GM23338 (cell line): ENCODE measurements around the gene SACM1L. TPM values are rescaled to one million over a fixed set of nuclear protein-coding genes. Genes with fewer than 3 reads are reported as not detected.

Source experiments
- ATAC-seq: fragments of 200-7000 bp; cut with Tn5 transposase; 3 replicates; pipeline ENCODE4 v1.9.1; 2020
- DNase-seq: peaks from one replicate; pipeline ENCODE4 v3.0.0-alpha.2; 2015; ENCODE audit warnings: low spot score
- H2AFZ ChIP-seq: fragments of 200-600 bp; sonication (generic); 2 replicates; pipeline ENCODE4 v1.8.0; 2016; ENCODE audit warnings: antibody characterized with exemption, mild to moderate bottlenecking, moderate library complexity
- H3F3A ChIP-seq: fragments of 200-600 bp; sonication (generic); replicated peaks from 2 replicates; pipeline ENCODE4 v1.8.0; 2017; ENCODE audit warnings: antibody characterized with exemption, mixed run types, low read depth
- H3K27ac ChIP-seq: fragments of 200-600 bp; sonication (generic); 2 replicates; pipeline ENCODE4 v1.6.1; 2016; ENCODE audit warnings: low read depth
- H3K27me3 ChIP-seq: fragments of 200-600 bp; sonication (generic); 2 replicates; pipeline ENCODE4 v1.8.0; 2016; ENCODE audit warnings: mild to moderate bottlenecking, mixed run types, moderate library complexity; ENCODE audit not compliant: insufficient read depth
- H3K36me3 ChIP-seq: fragments of 200-600 bp; sonication (generic); 2 replicates; pipeline ENCODE4 v1.8.0; 2016; ENCODE audit warnings: mild to moderate bottlenecking; ENCODE audit not compliant: insufficient read depth
- H3K4me1 ChIP-seq: fragments of 200-600 bp; sonication (generic); 2 replicates; pipeline ENCODE4 v1.8.0; 2016; ENCODE audit warnings: mild to moderate bottlenecking, moderate library complexity; ENCODE audit not compliant: insufficient read depth
- H3K4me2 ChIP-seq: fragments of 200-600 bp; sonication (generic); 2 replicates; pipeline ENCODE4 v1.7.1; 2017; ENCODE audit warnings: mixed run types
- H3K4me3 ChIP-seq: fragments of 200-600 bp; sonication (generic); 2 replicates; pipeline ENCODE4 v1.6.1; 2016; ENCODE audit warnings: mixed run types
- H3K79me2 ChIP-seq: fragments of 200-600 bp; sonication (generic); replicated peaks from 2 replicates; pipeline ENCODE4 v1.8.0; 2017; ENCODE audit warnings: mild to moderate bottlenecking; ENCODE audit not compliant: insufficient read depth
- H3K9me2 ChIP-seq: fragments of 200-600 bp; sonication (generic); 2 replicates; pipeline ENCODE4 v1.8.0; 2017; ENCODE audit not compliant: insufficient read depth
- H4K20me1 ChIP-seq: fragments of 200-600 bp; sonication (generic); replicated peaks from 2 replicates; pipeline ENCODE4 v1.8.0; 2017; ENCODE audit warnings: mild to moderate bottlenecking; ENCODE audit not compliant: insufficient read depth
- H3K27ac Mint-ChIP-seq: 2 replicates; pipeline ENCODE4 v1.8.0; 2020; ENCODE audit warnings: inconsistent platforms, mild to moderate bottlenecking, moderate library complexity, mixed read lengths
- H3K27me3 Mint-ChIP-seq: 3 replicates; pipeline ENCODE4 v1.8.0; 2022; ENCODE audit warnings: low read depth, mild to moderate bottlenecking, moderate library complexity, mixed read lengths, inconsistent platforms; ENCODE audit not compliant: insufficient read depth, poor library complexity
- H3K36me3 Mint-ChIP-seq: 3 replicates; pipeline ENCODE4 v1.8.0; 2021; ENCODE audit warnings: low read depth, mild to moderate bottlenecking, inconsistent platforms, moderate library complexity, mixed read lengths
- H3K4me1 Mint-ChIP-seq: 3 replicates; pipeline ENCODE4 v1.8.0; 2020; ENCODE audit warnings: mild to moderate bottlenecking, inconsistent platforms, mixed read lengths
- H3K4me3 Mint-ChIP-seq: 3 replicates; pipeline ENCODE4 v1.8.0; 2021; ENCODE audit warnings: moderate library complexity, mild to moderate bottlenecking, inconsistent platforms, mixed read lengths
- H3K9me3 Mint-ChIP-seq: 3 replicates; pipeline ENCODE4 v1.8.0; 2020; ENCODE audit warnings: moderate library complexity, mild to moderate bottlenecking, inconsistent platforms, mixed read lengths
- EZH2phosphoT487 ChIP-seq: fragments of 200-600 bp; sonication (generic); IDR thresholded peaks from one replicate; pipeline ENCODE4 v1.8.1; 2018; ENCODE audit warnings: antibody characterized with exemption; ENCODE audit not compliant: unreplicated experiment
- JUNB ChIP-seq: IDR thresholded peaks from one replicate; pipeline ENCODE4 v1.6.1; 2016; ENCODE audit warnings: antibody characterized with exemption; ENCODE audit not compliant: unreplicated experiment
- NANOG ChIP-seq: IDR thresholded peaks from 2 replicates; pipeline ENCODE4 v1.6.1; 2016; ENCODE audit warnings: antibody characterized with exemption, borderline replicate concordance
- STAT1 ChIP-seq: IDR thresholded peaks from one replicate; pipeline ENCODE4 v1.6.1; 2016; ENCODE audit warnings: antibody characterized with exemption; ENCODE audit not compliant: unreplicated experiment
- ZNF114 ChIP-seq: fragments of 250-450 bp; sonication (Bioruptor Pico); IDR thresholded peaks from 2 replicates; pipeline ENCODE4 v1.5.0; 2020; ENCODE audit warnings: mild to moderate bottlenecking, moderate library complexity
- ZNF331 ChIP-seq: fragments of 250-450 bp; sonication (Bioruptor Pico); IDR thresholded peaks from 2 replicates; pipeline ENCODE4 v1.5.0; 2020; ENCODE audit warnings: low read depth, mild to moderate bottlenecking, moderate library complexity
- polyA plus RNA-seq: library from polyadenylated mRNA; unstranded; fragments of >200 nt; fragmentation: Nextera tagmentation; extraction: Ambion mirVana; gene quantifications from 2 replicates; pipeline ENCODE4 v1.2.1, GENCODE V29; 2016
- total RNA-seq: library from RNA; depleted of rRNA; stranded (reverse); fragments of >200 nt; shearing (Covaris generic); gene quantifications from 2 replicates; pipeline ENCODE4 v1.2.3, GENCODE V29; 2014
- TF ChIP-seq, protein P1 (sequence below): IDR thresholded peaks from one replicate; pipeline ENCODE4 v1.6.1; 2018; ENCODE audit warnings: antibody characterized with exemption; ENCODE audit not compliant: unreplicated experiment
- TF ChIP-seq, protein P2 (sequence below): IDR thresholded peaks from 2 replicates; pipeline ENCODE4 v1.6.1; 2016; ENCODE audit warnings: antibody characterized with exemption
- TF ChIP-seq, protein P3 (sequence below), 2 experiments: fragments of 200-600 bp in 1 of 2; sonication (generic) in 1 of 2; conservative IDR thresholded peaks; 2 replicates each; pipeline versions ENCODE4 v1.5.1 to v1.6.1; 2016 to 2017; ENCODE audit warnings: antibody characterized with exemption in 2 of 2, low read depth in 2 of 2, mild to moderate bottlenecking in 2 of 2, moderate library complexity in 1 of 2
- TF ChIP-seq, protein P4 (sequence below): fragments of 250-450 bp; sonication (Bioruptor Pico); IDR thresholded peaks from 2 replicates; pipeline ENCODE4 v1.5.0; 2020; ENCODE audit warnings: mild to moderate bottlenecking, moderate library complexity

Gene SACM1L
- total and polyA plus RNA-seq, 2 experiments from 2014 or later: 43.5 to 97.8 TPM

DNA sequence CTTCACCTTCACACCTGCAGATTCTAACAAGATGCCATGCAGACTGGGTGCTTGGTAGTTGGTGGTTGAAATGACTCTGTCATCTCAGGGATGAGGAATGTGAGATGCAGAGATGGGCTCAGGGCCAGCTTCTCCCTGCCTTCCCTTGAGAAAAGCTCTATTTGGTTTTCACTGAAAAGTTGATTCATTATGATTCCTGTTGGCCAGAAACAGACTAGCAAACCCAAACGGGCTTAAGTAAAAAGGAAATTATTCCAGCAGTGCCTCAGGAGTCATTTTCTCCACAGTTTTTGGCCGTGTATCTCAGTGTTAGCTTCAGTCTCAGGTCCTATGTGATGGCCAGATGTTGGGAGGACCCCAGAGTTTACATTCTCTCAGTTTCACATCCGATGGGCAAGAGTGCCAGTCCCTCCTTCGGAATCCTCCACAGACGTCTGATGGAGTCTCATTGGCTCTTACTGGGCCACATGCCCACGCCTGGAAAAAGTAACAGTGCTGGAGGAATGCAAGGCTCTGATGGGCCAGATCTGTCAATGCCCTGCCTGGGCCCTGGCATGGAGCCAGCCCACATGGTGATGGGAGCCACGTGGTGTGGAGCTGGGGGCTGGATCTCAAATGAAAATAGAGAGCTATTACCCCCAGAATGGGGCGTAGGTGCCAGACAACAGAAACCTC, 22.3 kb upstream of the SACM1L start (continued):
- TF ChIP-seq EZH2phosphoT487 (no peak), NANOG (no peak), ZNF331 (CRISPR knock-in tag) (no peak), JUNB (no peak), ZNF114 (no peak), STAT1 (no peak)
- TF ChIP-seq, protein P1, sequence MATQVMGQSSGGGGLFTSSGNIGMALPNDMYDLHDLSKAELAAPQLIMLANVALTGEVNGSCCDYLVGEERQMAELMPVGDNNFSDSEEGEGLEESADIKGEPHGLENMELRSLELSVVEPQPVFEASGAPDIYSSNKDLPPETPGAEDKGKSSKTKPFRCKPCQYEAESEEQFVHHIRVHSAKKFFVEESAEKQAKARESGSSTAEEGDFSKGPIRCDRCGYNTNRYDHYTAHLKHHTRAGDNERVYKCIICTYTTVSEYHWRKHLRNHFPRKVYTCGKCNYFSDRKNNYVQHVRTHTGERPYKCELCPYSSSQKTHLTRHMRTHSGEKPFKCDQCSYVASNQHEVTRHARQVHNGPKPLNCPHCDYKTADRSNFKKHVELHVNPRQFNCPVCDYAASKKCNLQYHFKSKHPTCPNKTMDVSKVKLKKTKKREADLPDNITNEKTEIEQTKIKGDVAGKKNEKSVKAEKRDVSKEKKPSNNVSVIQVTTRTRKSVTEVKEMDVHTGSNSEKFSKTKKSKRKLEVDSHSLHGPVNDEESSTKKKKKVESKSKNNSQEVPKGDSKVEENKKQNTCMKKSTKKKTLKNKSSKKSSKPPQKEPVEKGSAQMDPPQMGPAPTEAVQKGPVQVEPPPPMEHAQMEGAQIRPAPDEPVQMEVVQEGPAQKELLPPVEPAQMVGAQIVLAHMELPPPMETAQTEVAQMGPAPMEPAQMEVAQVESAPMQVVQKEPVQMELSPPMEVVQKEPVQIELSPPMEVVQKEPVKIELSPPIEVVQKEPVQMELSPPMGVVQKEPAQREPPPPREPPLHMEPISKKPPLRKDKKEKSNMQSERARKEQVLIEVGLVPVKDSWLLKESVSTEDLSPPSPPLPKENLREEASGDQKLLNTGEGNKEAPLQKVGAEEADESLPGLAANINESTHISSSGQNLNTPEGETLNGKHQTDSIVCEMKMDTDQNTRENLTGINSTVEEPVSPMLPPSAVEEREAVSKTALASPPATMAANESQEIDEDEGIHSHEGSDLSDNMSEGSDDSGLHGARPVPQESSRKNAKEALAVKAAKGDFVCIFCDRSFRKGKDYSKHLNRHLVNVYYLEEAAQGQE: no peak
- TF ChIP-seq, protein P2, sequence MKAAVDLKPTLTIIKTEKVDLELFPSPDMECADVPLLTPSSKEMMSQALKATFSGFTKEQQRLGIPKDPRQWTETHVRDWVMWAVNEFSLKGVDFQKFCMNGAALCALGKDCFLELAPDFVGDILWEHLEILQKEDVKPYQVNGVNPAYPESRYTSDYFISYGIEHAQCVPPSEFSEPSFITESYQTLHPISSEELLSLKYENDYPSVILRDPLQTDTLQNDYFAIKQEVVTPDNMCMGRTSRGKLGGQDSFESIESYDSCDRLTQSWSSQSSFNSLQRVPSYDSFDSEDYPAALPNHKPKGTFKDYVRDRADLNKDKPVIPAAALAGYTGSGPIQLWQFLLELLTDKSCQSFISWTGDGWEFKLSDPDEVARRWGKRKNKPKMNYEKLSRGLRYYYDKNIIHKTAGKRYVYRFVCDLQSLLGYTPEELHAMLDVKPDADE: no peak
- TF ChIP-seq, protein P3, sequence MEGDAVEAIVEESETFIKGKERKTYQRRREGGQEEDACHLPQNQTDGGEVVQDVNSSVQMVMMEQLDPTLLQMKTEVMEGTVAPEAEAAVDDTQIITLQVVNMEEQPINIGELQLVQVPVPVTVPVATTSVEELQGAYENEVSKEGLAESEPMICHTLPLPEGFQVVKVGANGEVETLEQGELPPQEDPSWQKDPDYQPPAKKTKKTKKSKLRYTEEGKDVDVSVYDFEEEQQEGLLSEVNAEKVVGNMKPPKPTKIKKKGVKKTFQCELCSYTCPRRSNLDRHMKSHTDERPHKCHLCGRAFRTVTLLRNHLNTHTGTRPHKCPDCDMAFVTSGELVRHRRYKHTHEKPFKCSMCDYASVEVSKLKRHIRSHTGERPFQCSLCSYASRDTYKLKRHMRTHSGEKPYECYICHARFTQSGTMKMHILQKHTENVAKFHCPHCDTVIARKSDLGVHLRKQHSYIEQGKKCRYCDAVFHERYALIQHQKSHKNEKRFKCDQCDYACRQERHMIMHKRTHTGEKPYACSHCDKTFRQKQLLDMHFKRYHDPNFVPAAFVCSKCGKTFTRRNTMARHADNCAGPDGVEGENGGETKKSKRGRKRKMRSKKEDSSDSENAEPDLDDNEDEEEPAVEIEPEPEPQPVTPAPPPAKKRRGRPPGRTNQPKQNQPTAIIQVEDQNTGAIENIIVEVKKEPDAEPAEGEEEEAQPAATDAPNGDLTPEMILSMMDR (conservative IDR thresholded peaks at IDR 0.05; ENCODE audit: low read depth in 2 of 2): no peak

DNA sequence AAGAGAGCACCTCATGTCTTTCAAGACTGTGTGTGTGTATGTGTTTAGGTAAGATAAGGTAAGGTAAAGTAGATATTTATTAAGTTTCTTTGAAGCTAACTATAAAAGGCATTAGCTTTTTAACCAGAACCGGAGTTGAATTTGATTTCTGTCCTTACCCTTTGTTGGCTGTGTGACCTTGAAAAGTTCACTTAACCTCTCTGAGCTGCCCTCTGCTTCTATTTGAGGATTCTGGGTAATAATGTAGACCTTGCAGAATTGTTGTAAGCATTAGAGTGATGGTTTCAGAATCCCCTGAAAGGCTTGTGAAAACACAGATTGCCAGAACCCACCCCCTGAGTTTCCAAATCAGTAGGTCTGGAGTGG, 21.6 kb upstream of the SACM1L start:
- Histone ChIP-seq H4K20me1 (peaks cover 5% of the 10 kb centered on the region; the same call in 1 of the 2 replicates), H3K36me3 (peaks cover 9% of the 10 kb centered on the region; the same call in 1 of the 2 replicates), H3K27ac (no peak overlapping the region), H2AFZ (no peak overlapping the region), H3K9me2 (no peaks in the 10 kb centered on the region; the same call in 1 of the 2 replicates), H3K4me2 (no peak overlapping the region), H3K79me2 (no peaks in the 10 kb centered on the region; the same call in 1 of the 2 replicates), H3F3A (peaks cover 5% of the 10 kb centered on the region; the same call in 1 of the 2 replicates), H3K4me3 (no peak overlapping the region), H3K4me1 (peaks cover 8% of the 10 kb centered on the region; the same call in 1 of the 2 replicates), H3K27me3 (no peaks in the 10 kb centered on the region)
- Mint-ChIP-seq H3K27ac (no peak overlapping the region), H3K9me3 (no peaks in the 10 kb centered on the region; the same call in 2 of the 3 replicates), H3K27me3 (no peaks in the 10 kb centered on the region), H3K4me1 (peaks cover 10% of the 10 kb centered on the region), H3K4me3 (no peak overlapping the region), H3K36me3 (peaks cover 31% of the 10 kb centered on the region)
- ATAC-seq (no peak), DNase-seq (no peak)
- TF ChIP-seq NANOG: no peak
- TF ChIP-seq, protein P2: no peak
- no peak for TF ChIP-seq EZH2phosphoT487
- TF ChIP-seq, protein P4, sequence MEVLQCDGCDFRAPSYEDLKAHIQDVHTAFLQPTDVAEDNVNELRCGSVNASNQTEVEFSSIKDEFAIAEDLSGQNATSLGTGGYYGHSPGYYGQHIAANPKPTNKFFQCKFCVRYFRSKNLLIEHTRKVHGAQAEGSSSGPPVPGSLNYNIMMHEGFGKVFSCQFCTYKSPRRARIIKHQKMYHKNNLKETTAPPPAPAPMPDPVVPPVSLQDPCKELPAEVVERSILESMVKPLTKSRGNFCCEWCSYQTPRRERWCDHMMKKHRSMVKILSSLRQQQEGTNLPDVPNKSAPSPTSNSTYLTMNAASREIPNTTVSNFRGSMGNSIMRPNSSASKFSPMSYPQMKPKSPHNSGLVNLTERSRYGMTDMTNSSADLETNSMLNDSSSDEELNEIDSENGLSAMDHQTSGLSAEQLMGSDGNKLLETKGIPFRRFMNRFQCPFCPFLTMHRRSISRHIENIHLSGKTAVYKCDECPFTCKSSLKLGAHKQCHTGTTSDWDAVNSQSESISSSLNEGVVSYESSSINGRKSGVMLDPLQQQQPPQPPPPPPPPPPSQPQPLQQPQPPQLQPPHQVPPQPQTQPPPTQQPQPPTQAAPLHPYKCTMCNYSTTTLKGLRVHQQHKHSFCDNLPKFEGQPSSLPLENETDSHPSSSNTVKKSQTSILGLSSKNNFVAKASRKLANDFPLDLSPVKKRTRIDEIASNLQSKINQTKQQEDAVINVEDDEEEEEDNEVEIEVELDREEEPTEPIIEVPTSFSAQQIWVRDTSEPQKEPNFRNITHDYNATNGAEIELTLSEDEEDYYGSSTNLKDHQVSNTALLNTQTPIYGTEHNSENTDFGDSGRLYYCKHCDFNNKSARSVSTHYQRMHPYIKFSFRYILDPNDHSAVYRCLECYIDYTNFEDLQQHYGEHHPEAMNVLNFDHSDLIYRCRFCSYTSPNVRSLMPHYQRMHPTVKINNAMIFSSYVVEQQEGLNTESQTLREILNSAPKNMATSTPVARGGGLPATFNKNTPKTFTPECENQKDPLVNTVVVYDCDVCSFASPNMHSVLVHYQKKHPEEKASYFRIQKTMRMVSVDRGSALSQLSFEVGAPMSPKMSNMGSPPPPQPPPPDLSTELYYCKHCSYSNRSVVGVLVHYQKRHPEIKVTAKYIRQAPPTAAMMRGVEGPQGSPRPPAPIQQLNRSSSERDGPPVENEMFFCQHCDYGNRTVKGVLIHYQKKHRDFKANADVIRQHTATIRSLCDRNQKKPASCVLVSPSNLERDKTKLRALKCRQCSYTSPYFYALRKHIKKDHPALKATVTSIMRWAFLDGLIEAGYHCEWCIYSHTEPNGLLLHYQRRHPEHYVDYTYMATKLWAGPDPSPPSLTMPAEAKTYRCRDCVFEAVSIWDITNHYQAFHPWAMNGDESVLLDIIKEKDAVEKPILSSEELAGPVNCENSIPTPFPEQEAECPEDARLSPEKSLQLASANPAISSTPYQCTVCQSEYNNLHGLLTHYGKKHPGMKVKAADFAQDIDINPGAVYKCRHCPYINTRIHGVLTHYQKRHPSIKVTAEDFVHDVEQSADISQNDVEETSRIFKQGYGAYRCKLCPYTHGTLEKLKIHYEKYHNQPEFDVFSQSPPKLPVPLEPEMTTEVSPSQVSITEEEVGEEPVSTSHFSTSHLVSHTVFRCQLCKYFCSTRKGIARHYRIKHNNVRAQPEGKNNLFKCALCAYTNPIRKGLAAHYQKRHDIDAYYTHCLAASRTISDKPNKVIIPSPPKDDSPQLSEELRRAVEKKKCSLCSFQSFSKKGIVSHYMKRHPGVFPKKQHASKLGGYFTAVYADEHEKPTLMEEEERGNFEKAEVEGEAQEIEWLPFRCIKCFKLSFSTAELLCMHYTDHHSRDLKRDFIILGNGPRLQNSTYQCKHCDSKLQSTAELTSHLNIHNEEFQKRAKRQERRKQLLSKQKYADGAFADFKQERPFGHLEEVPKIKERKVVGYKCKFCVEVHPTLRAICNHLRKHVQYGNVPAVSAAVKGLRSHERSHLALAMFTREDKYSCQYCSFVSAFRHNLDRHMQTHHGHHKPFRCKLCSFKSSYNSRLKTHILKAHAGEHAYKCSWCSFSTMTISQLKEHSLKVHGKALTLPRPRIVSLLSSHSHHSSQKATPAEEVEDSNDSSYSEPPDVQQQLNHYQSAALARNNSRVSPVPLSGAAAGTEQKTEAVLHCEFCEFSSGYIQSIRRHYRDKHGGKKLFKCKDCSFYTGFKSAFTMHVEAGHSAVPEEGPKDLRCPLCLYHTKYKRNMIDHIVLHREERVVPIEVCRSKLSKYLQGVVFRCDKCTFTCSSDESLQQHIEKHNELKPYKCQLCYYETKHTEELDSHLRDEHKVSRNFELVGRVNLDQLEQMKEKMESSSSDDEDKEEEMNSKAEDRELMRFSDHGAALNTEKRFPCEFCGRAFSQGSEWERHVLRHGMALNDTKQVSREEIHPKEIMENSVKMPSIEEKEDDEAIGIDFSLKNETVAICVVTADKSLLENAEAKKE (CRISPR knock-in tag): no peak
- TF ChIP-seq STAT1: no peak
- TF ChIP-seq ZNF114: no peak
